HG03342 (cell line): ENCODE data around the gene BEST3.

Experiments
- ATAC-seq: cut with Tn5 transposase; IDR thresholded peaks from one replicate; pipeline ENCODE4 v1.9.1; 2021; ENCODE audit warnings: mild to moderate bottlenecking, moderate library complexity; ENCODE audit not compliant: unreplicated experiment

The BEST3 gene

GRCh38 chr12:69698769-69699540 is at the start of gene BEST3:
Gene BEST3, minus strand, starts transcription at chr12:69699303. Its CDS starts 1,505 bp downstream, at chr12:69697798.
- no peak for ATAC-seq

GRCh38 chr12:69744109-69744508 is 45.0 kb upstream of the BEST3 start:
- no peak for ATAC-seq

- ATAC-seq: peak; percentile 35
These were observed 40.4 kb upstream of the BEST3 start for GRCh38 chr12:69739287-69740191.

GRCh38 chr12:69738351-69739286 is 39.5 kb upstream of the BEST3 start, which contains the start of gene RAB3IP:
Gene RAB3IP, plus strand, starts transcription at chr12:69738860. Its CDS starts 16,549 bp downstream, at chr12:69755409.
- peak; percentile 83 for ATAC-seq

GRCh38 chr12:69733638-69734037 is 34.5 kb upstream of the BEST3 start:
- no peak for ATAC-seq

GRCh38 chr12:69732088-69732487 is 33.0 kb upstream of the BEST3 start:
- ATAC-seq: peak; percentile 58

- ATAC-seq: no peak
These were observed 27.8 kb upstream of the BEST3 start for GRCh38 chr12:69726922-69727321.

- ATAC-seq: no peak
These were observed 21.6 kb upstream of the BEST3 start for GRCh38 chr12:69720750-69721149.

GRCh38 chr12:69719336-69720316 is 20.5 kb upstream of the BEST3 start:
- ATAC-seq: no peak

- no peak for ATAC-seq
These were observed 15.4 kb upstream of the BEST3 start for GRCh38 chr12:69714542-69714941.

- no peak for ATAC-seq
These were observed 13.7 kb upstream of the BEST3 start for GRCh38 chr12:69712826-69713225.

GRCh38 chr12:69708649-69709048 is 9.5 kb upstream of the BEST3 start:
- no peak for ATAC-seq

- ATAC-seq: no peak
These were observed 5.3 kb upstream of the BEST3 start for GRCh38 chr12:69704357-69704756.

- ATAC-seq: no peak
These were observed 4.1 kb upstream of the BEST3 start for GRCh38 chr12:69703146-69703642.

GRCh38 chr12:69701826-69702225 is 2.7 kb upstream of the BEST3 start:
- ATAC-seq: no peak

GRCh38 chr12:69698054-69698453 is 1.0 kb downstream of the BEST3 start:
- ATAC-seq: no peak

- no peak for ATAC-seq
These were observed 5.0 kb downstream of the BEST3 start for GRCh38 chr12:69694123-69694522.

GRCh38 chr12:69689638-69690037 is 9.5 kb downstream of the BEST3 start:
- ATAC-seq: no peak
